ENCODE data around the gene PPM1E.

DNA sequence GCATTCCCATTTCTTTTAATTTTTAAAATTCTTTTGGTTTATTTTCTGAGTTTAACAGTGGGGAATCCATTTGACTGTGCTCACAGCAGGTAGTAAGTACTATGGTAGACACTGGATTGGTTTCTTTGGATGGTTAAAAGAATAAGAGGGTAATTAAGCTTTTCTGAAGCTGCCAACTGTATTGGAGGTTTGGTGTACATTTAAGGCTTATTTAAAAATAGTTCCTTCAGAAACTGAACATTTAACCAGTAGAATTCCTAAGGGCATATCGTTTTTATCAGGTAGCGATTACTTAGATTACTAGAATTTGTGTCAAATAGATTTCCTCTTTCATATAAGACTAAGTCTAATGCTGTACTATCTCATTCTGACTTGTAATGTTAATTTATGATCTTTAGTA lies 162.4 kb downstream of the PPM1E start:
- TF ChIP-seq, protein P1, sequence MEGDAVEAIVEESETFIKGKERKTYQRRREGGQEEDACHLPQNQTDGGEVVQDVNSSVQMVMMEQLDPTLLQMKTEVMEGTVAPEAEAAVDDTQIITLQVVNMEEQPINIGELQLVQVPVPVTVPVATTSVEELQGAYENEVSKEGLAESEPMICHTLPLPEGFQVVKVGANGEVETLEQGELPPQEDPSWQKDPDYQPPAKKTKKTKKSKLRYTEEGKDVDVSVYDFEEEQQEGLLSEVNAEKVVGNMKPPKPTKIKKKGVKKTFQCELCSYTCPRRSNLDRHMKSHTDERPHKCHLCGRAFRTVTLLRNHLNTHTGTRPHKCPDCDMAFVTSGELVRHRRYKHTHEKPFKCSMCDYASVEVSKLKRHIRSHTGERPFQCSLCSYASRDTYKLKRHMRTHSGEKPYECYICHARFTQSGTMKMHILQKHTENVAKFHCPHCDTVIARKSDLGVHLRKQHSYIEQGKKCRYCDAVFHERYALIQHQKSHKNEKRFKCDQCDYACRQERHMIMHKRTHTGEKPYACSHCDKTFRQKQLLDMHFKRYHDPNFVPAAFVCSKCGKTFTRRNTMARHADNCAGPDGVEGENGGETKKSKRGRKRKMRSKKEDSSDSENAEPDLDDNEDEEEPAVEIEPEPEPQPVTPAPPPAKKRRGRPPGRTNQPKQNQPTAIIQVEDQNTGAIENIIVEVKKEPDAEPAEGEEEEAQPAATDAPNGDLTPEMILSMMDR (IDR thresholded peaks at IDR 0.05; ENCODE audit: low read depth, low read length), result no peak
- TF ChIP-seq EZH2phosphoT487 (IDR thresholded peaks at IDR 0.05; ENCODE audit: low read depth), result no peak

Measured in OCI-LY3 (cell line).